Progenitor cell of endocrine pancreas (in vitro differentiated cells): ENCODE measurements around the gene STRADA. TPM values are rescaled to one million over a fixed set of nuclear protein-coding genes. Genes with fewer than 3 reads are reported as not detected.

Source experiments
- DNase-seq: peaks from one replicate; pipeline ENCODE4 v3.0.0; 2021; ENCODE audit warnings: low spot score; ENCODE audit not compliant: unreplicated experiment
- H3K27ac Mint-ChIP-seq: 2 replicates; pipeline ENCODE4 v1.8.0; 2021; ENCODE audit warnings: mild to moderate bottlenecking, moderate library complexity, mixed read lengths
- H3K27me3 Mint-ChIP-seq: 2 replicates; pipeline ENCODE4 v1.8.0; 2021; ENCODE audit warnings: mixed read lengths
- H3K36me3 Mint-ChIP-seq: 2 replicates; pipeline ENCODE4 v1.8.0; 2022; ENCODE audit warnings: mixed read lengths; ENCODE audit not compliant: insufficient read depth
- H3K4me1 Mint-ChIP-seq: 2 replicates; pipeline ENCODE4 v1.8.0; 2021; ENCODE audit warnings: low read depth, mixed read lengths
- H3K4me3 Mint-ChIP-seq: 2 replicates; pipeline ENCODE4 v1.8.0; 2021; ENCODE audit warnings: low read depth, mild to moderate bottlenecking, moderate library complexity, mixed read lengths
- H3K9me3 Mint-ChIP-seq: 2 replicates; pipeline ENCODE4 v1.8.0; 2021; ENCODE audit warnings: low read depth, mixed read lengths
- total RNA-seq: library from RNA; stranded (reverse); gene quantifications from 2 replicates; pipeline ENCODE4 v1.2.1, GENCODE V29; 2021
- TF ChIP-seq, protein P1 (sequence below): fragments of 200-600 bp; sonication (generic); IDR thresholded peaks from one replicate; pipeline ENCODE4 v1.5.0; 2021; ENCODE audit warnings: antibody characterized with exemption, mild to moderate bottlenecking; ENCODE audit not compliant: unreplicated experiment

Gene STRADA
- total RNA-seq, 1 donor from 2014 or later = 49.7 TPM

DNA sequence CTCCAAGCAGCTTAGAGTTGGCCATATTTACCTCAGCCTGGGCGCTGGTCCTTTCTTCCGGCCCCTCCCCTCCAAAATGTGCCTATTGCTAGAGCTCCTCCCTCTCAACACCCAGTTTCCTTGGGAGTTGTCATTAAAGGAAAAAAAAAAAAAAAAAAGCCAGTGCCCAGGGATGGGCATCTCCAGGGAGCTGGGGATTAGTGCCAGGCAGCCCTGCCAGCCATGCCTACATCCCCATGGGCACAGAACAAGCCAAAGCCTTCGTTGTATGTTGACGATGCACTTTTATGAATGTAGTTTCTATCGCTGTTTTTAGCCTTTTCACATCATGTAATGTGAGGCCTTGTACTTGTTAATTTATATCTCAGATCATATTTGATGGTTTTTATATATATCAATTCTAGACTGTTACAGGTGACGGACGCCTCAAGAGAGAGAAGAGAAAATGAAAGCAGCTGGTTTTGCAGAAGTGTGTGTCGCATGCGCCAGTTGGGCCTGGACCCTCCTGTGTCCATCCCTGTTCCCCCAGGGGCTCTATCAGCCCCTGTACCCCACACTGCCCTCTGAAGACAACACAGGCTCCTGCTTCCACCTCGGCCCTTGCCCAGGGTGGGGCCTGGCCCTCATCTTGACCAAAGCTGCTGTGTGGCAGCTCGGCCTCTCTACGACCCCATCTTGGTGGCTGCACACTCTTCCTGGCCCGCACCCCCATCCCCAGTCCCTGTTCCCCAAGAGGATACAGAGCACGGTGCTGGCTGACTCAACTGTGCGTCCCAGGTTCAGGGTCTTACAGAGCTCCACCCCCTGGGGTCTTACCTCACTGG lies 46.4 kb downstream of the STRADA start:
- H3K27me3 Mint-ChIP-seq = no peaks in the 10 kb centered on the region
- no peak overlapping the region for H3K27ac Mint-ChIP-seq
- no peak for DNase-seq
- H3K36me3 Mint-ChIP-seq = peaks cover 5% of the 10 kb centered on the region
- TF ChIP-seq, protein P1, sequence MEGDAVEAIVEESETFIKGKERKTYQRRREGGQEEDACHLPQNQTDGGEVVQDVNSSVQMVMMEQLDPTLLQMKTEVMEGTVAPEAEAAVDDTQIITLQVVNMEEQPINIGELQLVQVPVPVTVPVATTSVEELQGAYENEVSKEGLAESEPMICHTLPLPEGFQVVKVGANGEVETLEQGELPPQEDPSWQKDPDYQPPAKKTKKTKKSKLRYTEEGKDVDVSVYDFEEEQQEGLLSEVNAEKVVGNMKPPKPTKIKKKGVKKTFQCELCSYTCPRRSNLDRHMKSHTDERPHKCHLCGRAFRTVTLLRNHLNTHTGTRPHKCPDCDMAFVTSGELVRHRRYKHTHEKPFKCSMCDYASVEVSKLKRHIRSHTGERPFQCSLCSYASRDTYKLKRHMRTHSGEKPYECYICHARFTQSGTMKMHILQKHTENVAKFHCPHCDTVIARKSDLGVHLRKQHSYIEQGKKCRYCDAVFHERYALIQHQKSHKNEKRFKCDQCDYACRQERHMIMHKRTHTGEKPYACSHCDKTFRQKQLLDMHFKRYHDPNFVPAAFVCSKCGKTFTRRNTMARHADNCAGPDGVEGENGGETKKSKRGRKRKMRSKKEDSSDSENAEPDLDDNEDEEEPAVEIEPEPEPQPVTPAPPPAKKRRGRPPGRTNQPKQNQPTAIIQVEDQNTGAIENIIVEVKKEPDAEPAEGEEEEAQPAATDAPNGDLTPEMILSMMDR = no peak
- no peaks in the 10 kb centered on the region for H3K4me1 Mint-ChIP-seq
- no peaks in the 10 kb centered on the region for H3K9me3 Mint-ChIP-seq
- H3K4me3 Mint-ChIP-seq = no peak overlapping the region

DNA sequence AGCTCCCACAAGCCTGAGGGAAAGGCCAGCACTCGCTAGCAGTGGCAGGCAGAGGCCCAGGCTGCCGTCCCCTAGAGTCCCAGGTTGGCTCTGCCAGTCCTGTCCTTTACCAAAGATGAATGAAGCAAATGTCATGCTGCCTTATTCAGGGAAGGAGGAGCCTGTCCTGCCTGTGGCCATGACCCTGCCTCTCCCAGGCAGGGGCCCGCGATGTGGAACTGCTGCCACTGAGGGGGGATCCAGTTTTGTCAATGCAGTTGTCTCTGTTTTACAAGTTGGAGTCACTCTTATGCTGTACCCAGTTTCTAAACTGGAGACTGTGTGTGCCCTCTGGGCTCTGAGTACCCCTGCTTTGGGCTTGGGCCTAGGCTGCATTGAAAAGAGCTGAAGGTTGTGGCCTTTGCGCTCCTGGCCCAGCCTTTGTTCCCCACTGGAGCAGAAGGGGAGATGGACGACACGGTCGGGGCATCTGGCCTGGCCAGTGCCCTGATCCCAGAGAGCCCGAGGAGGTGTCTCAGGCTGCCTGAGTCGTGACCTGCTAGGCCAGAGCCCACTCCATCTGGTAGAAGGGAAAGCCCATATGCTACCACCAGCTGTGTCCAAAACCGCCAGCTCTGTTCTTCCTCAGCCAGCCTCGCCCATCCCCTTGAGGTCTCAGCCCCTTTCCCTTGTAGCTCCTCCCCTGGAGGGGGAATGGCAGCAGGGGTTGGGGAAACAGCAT lies 47.2 kb downstream of the STRADA start:
- H3K9me3 Mint-ChIP-seq = no peaks in the 10 kb centered on the region
- no peak overlapping the region for H3K27ac Mint-ChIP-seq
- no peaks in the 10 kb centered on the region for H3K27me3 Mint-ChIP-seq
- TF ChIP-seq, protein P1 = no peak
- peaks cover 5% of the 10 kb centered on the region for H3K36me3 Mint-ChIP-seq
- DNase-seq = no peak
- H3K4me3 Mint-ChIP-seq = no peak overlapping the region
- H3K4me1 Mint-ChIP-seq = no peaks in the 10 kb centered on the region

DNA sequence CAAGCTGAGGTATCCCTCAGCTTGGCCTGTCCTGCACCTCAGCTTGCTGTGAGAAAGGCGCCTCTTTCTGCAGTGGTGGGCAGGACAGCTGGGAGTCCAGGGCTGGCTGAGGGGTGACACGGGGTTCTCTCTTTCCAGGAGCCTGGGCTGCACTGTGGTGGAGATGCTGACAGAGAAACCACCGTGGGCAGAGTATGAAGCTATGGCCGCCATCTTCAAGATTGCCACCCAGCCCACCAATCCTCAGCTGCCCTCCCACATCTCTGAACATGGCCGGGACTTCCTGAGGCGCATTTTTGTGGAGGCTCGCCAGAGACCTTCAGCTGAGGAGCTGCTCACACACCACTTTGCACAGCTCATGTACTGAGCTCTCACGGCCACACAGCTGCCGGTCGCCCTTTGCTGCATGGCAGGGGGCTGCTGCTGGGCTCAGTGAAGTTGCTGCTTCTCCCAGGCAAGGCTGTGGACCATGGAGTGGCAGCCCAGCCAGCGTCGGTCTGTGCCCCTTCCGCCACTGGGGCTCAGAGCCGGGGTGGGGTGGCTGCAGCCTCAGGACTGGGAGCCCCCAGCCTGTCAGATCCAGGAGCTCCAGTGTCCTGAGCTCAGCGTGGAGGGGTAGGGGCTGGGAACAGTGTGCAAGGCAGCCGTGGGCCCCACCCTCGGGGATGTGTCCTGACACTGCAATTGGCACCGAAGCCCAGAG lies 48.0 kb downstream of the STRADA start:
- Mint-ChIP-seq H3K36me3 (peaks cover 5% of the 10 kb centered on the region), H3K4me1 (no peaks in the 10 kb centered on the region), H3K9me3 (no peaks in the 10 kb centered on the region), H3K27ac (no peak overlapping the region), H3K4me3 (no peak overlapping the region), H3K27me3 (no peaks in the 10 kb centered on the region)
- DNase-seq = no peak
- TF ChIP-seq, protein P1 = no peak

DNA sequence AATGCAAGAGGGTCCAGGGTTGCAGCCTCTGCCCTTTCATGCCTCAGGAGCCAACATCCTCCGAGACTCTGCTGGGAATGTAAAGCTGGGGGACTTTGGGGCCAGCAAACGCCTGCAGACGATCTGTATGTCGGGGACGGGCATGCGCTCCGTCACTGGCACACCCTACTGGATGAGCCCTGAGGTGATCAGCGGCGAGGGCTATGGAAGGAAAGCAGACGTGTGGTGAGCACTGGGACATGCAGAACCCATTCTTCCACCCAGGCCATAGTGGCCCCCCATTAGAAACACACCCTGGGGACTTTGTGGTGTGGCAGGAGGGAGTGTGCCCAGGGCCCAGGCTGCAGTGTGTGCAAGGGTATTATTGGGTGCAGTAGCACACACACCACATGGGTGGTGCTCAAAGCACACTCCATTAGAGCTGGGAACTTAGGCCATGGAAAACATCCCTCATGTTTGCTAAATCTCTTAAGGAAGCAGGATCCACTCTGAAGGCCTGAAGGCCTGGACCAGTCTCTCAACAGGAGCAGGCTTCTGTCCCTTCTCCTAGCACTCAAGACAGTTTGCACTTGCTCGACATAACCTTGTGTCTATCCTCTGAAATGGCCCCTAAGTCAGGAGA lies 49.3 kb downstream of the STRADA start:
- Mint-ChIP-seq H3K9me3 (no peaks in the 10 kb centered on the region), H3K36me3 (peaks cover 5% of the 10 kb centered on the region), H3K4me3 (no peak overlapping the region), H3K4me1 (no peaks in the 10 kb centered on the region), H3K27me3 (no peaks in the 10 kb centered on the region), H3K27ac (no peak overlapping the region)
- TF ChIP-seq, protein P1 = no peak
- no peak for DNase-seq

DNA sequence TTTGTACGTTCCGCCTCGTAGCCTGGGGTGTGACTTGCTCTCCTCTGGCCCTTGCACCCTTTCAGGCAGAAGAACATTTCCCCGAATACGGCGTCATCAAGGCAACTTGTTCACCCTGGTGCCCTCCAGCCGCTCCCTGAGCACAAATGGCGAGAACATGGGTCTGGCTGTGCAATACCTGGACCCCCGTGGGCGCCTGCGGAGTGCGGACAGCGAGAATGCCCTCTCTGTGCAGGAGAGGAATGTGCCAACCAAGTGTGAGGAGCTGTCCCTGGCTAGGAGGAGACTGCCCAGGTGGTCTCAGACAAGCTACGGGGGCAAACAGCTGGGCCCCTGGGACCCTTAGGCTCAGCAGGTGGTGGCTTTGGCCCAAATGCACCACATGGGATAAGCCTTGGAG lies 52.1 kb downstream of the STRADA start:
- TF ChIP-seq, protein P1 = no peak
- no peak for DNase-seq
- no peak overlapping the region for H3K4me3 Mint-ChIP-seq
- no peaks in the 10 kb centered on the region for H3K9me3 Mint-ChIP-seq
- H3K36me3 Mint-ChIP-seq = peaks cover 2% of the 10 kb centered on the region
- H3K4me1 Mint-ChIP-seq = no peaks in the 10 kb centered on the region
- H3K27me3 Mint-ChIP-seq = no peaks in the 10 kb centered on the region
- H3K27ac Mint-ChIP-seq = no peak overlapping the region
